ENCODE data around the gene KRTAP6-3. TPM values are rescaled to one million over a fixed set of nuclear protein-coding genes. Genes with fewer than 3 reads are reported as not detected.

The KRTAP6-3 gene, protein sequence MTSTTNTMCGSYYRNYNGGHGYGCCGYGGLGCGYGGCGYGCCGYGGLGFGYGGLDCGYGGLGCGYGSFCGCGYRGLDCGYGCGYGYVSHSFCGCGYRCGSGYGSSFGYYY
- total RNA-seq = not detected
- not detected for polyA plus RNA-seq
- long read RNA-seq, donor 1 = 0 reads
- long read RNA-seq, donor 2 = 0 reads
- long read RNA-seq, donor 3 = 0 reads
- long read RNA-seq, donor 4 = 0 reads
- long read RNA-seq, donor 5, partial matches to known transcripts = 0 of 1 reads
- long read RNA-seq, donor 5, other reads (novel, unspliced or antisense) = 0 of 1 reads
- long read RNA-seq, donor 6 = 0 reads
- long read RNA-seq, donor 7 = 0 reads
- long read RNA-seq, donor 8 = 0 reads
- long read RNA-seq, donor 9 = 0 reads
- long read RNA-seq, donor 10 = 0 reads

DNA sequence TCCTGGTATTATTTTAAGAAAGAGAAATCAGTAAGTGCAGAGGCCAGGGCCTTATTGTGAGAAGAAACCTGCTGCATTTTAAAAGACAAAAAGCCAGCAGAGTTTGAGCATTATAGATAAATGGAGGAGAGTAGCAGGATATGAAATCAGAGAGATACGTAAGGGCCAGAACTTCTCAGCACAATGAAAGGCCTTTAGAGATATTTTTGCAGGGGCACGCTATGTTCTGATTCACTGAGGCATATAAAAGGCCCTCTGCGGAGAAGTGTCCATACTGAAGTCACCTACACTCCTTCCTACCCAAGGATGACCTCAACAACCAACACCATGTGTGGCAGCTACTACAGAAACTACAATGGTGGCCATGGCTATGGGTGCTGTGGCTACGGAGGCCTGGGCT is at the start of gene KRTAP6-3:
Gene KRTAP6-3, plus strand, starts transcription at position 301 of the 400 bp plus-strand sequence. Its CDS starts 6 bp downstream, at position 307.
- intact Hi-C loops (cut with DNase I; ENCODE audit: low total_unique reads) = no loop called here
- no peaks in the 10 kb centered on the region for H3K9me3 ChIP-seq
- H3K36me3 ChIP-seq = no peaks in the 10 kb centered on the region
- no peak within 1 kb of the TSS for H3K27ac ChIP-seq
- DNase-seq = no peak
- 88 to 94% (median 93%) methylated on average over 4 of the region's 4 CpGs for WGBS, 5 donors
- no peaks in the 10 kb centered on the region for H3K27me3 ChIP-seq
- no peaks in the 10 kb centered on the region for H3K4me1 ChIP-seq
- TF ChIP-seq POLR2A (IDR thresholded peaks at IDR 0.05) (no peak), POLR2AphosphoS5 (IDR thresholded peaks at IDR 0.05) (no peak), EP300 (IDR thresholded peaks at IDR 0.05) (no peak)
- TF ChIP-seq, protein P1, sequence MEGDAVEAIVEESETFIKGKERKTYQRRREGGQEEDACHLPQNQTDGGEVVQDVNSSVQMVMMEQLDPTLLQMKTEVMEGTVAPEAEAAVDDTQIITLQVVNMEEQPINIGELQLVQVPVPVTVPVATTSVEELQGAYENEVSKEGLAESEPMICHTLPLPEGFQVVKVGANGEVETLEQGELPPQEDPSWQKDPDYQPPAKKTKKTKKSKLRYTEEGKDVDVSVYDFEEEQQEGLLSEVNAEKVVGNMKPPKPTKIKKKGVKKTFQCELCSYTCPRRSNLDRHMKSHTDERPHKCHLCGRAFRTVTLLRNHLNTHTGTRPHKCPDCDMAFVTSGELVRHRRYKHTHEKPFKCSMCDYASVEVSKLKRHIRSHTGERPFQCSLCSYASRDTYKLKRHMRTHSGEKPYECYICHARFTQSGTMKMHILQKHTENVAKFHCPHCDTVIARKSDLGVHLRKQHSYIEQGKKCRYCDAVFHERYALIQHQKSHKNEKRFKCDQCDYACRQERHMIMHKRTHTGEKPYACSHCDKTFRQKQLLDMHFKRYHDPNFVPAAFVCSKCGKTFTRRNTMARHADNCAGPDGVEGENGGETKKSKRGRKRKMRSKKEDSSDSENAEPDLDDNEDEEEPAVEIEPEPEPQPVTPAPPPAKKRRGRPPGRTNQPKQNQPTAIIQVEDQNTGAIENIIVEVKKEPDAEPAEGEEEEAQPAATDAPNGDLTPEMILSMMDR (IDR thresholded peaks at IDR 0.05) = no peak
- no peak within 1 kb of the TSS for H3K4me3 ChIP-seq

DNA sequence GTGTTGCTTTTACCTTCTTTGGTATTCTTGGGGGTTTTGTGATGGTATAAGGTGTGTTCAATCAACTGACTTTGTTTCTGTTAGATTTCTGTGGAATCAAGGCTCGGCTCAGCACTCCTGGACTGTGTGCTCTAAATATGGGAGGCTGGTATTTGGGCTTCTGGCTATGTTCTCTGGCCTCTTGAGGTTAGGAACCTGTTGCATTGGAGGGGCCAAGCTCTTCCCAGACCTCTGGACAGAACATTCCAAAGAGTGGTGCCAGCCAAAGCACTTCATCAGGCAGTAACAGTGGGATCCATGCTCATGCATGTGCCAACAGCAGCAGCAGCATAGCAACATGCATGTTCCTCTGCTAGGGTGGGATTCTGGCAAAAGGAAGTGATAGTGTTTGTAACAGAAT is 39.5 kb upstream of the KRTAP6-3 start:
- 35 to 73% (median 47%) methylated on average over 1 of the region's 1 CpG for WGBS, 5 donors

DNA sequence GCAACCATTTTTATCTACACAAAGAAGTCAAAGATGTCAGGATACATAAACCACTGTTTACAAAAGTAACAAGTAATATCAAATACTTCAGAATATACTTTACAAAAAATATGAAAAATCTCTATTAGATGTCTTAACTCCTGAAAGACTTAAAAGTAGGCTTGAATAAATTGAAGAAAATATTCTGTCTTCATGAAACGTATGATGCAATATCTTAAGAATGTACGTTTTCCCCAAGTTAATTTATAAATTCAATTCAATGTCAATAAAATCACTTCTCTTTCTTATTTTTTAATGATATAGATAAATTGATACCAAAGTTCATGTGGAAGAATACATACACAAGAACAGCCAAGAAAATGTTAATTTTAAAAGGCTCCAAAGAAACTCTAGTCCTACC is 37.1 kb upstream of the KRTAP6-3 start:
- H3K9me3 ChIP-seq = peaks cover 0 to 14% (median 0%) of the 10 kb centered on the region in 4 donors
- H3K27ac ChIP-seq = no peak overlapping the region
- no peaks in the 10 kb centered on the region for H3K27me3 ChIP-seq
- WGBS, 5 donors = 61 to 87% (median 80%) methylated on average over 2 of the region's 2 CpGs
- H3K4me3 ChIP-seq = no peak overlapping the region
- no peak for DNase-seq
- H3K4me1 ChIP-seq = no peaks in the 10 kb centered on the region
- no peaks in the 10 kb centered on the region for H3K36me3 ChIP-seq
- intact Hi-C loops (cut with DNase I; ENCODE audit: low total_unique reads) = no loop called here
- TF ChIP-seq POLR2A (IDR thresholded peaks at IDR 0.05) (no peak), EP300 (IDR thresholded peaks at IDR 0.05) (no peak), POLR2AphosphoS5 (IDR thresholded peaks at IDR 0.05) (no peak)
- TF ChIP-seq, protein P1 (IDR thresholded peaks at IDR 0.05) = no peak

More for the DNA sequence above, 39.5 kb upstream of the KRTAP6-3 start:
- no peak overlapping the region for H3K4me3 ChIP-seq
- intact Hi-C loops (cut with DNase I; ENCODE audit: low total_unique reads) = no loop called here
- TF ChIP-seq POLR2AphosphoS5 (IDR thresholded peaks at IDR 0.05) (no peak), POLR2A (IDR thresholded peaks at IDR 0.05) (no peak), EP300 (IDR thresholded peaks at IDR 0.05) (no peak)
- TF ChIP-seq, protein P1 (IDR thresholded peaks at IDR 0.05) = no peak
- no peak for DNase-seq
- H3K9me3 ChIP-seq = peaks cover 0 to 14% (median 0%) of the 10 kb centered on the region in 4 donors
- no peaks in the 10 kb centered on the region for H3K27me3 ChIP-seq
- no peaks in the 10 kb centered on the region for H3K36me3 ChIP-seq
- no peak overlapping the region for H3K27ac ChIP-seq
- H3K4me1 ChIP-seq = no peaks in the 10 kb centered on the region

DNA sequence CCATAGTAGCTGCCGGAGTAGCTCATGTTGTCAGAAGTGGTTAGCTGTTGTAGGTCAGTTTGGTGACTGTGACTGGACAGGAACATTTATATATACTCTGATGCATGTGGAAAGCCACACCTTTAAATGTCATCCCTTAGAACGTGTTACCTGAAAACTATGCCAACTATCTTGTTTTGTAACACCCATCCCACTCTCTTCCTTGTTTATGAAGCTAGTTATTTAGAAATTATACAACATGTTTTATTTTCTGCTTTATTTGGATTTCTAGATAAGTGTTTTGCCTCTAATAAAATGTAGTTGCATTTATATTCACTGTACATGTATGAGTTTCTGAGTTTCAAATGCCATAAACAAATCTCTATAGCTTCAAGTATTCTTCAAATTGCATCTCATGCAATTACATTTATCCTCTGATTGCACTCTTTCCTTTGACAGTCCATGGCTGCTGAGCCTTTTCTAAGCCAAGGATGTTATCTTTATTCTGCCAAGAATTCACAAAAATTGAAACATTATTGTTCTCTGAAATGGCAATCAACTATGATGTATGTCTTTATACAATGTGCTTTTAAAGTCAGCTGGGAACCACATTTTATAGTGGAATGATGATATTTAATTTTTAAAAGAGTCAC is 30.9 kb upstream of the KRTAP6-3 start, which contains the start of gene KRTAP19-7:
Gene KRTAP19-7, minus strand, starts transcription at position 51 of the 632 bp plus-strand sequence. Its CDS starts 25 bp downstream, at position 26.
- no peak within 1 kb of the TSS for H3K27ac ChIP-seq
- H3K27me3 ChIP-seq = no peaks in the 10 kb centered on the region
- DNase-seq = no peak
- no peak within 1 kb of the TSS for H3K4me3 ChIP-seq
- intact Hi-C loops (cut with DNase I; ENCODE audit: low total_unique reads) = no loop called here
- H3K36me3 ChIP-seq = no peaks in the 10 kb centered on the region
- H3K9me3 ChIP-seq = no peaks in the 10 kb centered on the region
- 60 to 84% (median 69%) methylated on average over 2 of the region's 2 CpGs for WGBS, 5 donors
- TF ChIP-seq POLR2A (IDR thresholded peaks at IDR 0.05) = no peak
- no peaks in the 10 kb centered on the region for H3K4me1 ChIP-seq

Data from stomach (tissue), 19 donors.